Measurements from ENCODE around the gene RAD51B. TPM values are rescaled to one million over a fixed set of nuclear protein-coding genes. Genes with fewer than 3 reads are reported as not detected.

RAD51B gene
- total RNA-seq, 4 donors from 2014 or later = 14.0 to 16.4 (median 14.8) TPM

- no peak for DNase-seq
- Histone ChIP-seq H3K9me3 (no peaks in the 10 kb centered on the region), H3K4me1 (peaks cover 60 to 90% of the 10 kb centered on the region in 2 donors), H3K27me3 (no peaks in the 10 kb centered on the region), H3K36me3 (no peaks in the 10 kb centered on the region), H3K27ac (peak overlapping the region; percentile 33 to 84 (median 73)), H3K4me3 (replicated peaks in 1 of 3) (no peak overlapping the region)
- intact Hi-C loops (cut with DNase I) = no loop called here
- TF ChIP-seq CTCF (IDR thresholded peaks at IDR 0.05) (no peak), POLR2A (IDR thresholded peaks at IDR 0.05) (no peak)
- WGBS, 2 donors = 85 to 93% methylated on average over 7 of the region's 7 CpGs
Observed at GRCh38 chr14:68551045-68551683, 731.6 kb downstream of the RAD51B start.

- intact Hi-C loops (cut with DNase I) = no loop called here
- no peaks in the 10 kb centered on the region for H3K36me3 ChIP-seq
- H3K9me3 ChIP-seq = no peaks in the 10 kb centered on the region
- DNase-seq = no peak
- H3K27ac ChIP-seq = peak overlapping the region in 2 of 3 donors; percentile 73 to 84
- H3K4me3 ChIP-seq (replicated peaks in 1 of 3) = no peak overlapping the region
- H3K4me1 ChIP-seq = peaks cover 58 to 83% of the 10 kb centered on the region in 2 donors
- TF ChIP-seq CTCF (IDR thresholded peaks at IDR 0.05) = no peak
- no peak for TF ChIP-seq POLR2A (IDR thresholded peaks at IDR 0.05)
- WGBS, 2 donors = 96 to 100% methylated on average over 7 of the region's 7 CpGs
- no peaks in the 10 kb centered on the region for H3K27me3 ChIP-seq
Observed at GRCh38 chr14:68552075-68552474, 732.5 kb downstream of the RAD51B start.

- WGBS, 2 donors = 20 to 25% methylated on average over 2 of the region's 2 CpGs
- Histone ChIP-seq H3K4me1 (peaks cover 53 to 78% of the 10 kb centered on the region in 2 donors), H3K36me3 (no peaks in the 10 kb centered on the region), H3K9me3 (no peaks in the 10 kb centered on the region), H3K27ac (peak overlapping the region; percentile 68 to 84 (median 73)), H3K4me3 (replicated peaks in 1 of 3) (no peak overlapping the region), H3K27me3 (no peaks in the 10 kb centered on the region)
- TF ChIP-seq CTCF (IDR thresholded peaks at IDR 0.05) (no peak), POLR2A (IDR thresholded peaks at IDR 0.05) (no peak)
- DNase-seq = peak in 1 of 2 donors; percentile 54
- intact Hi-C loops (cut with DNase I) = no loop called here
Observed at GRCh38 chr14:68552602-68553001, 733.0 kb downstream of the RAD51B start.

- 47 to 48% methylated on average over 3 of the region's 3 CpGs for WGBS, 2 donors
- TF ChIP-seq CTCF (IDR thresholded peaks at IDR 0.05) = no peak
- TF ChIP-seq POLR2A (IDR thresholded peaks at IDR 0.05) = no peak
Observed at GRCh38 chr14:68553311-68553710, 733.7 kb downstream of the RAD51B start.

GRCh38 chr14:68554231-68554630, 734.7 kb downstream of the RAD51B start:
- intact Hi-C loops (cut with DNase I) = no loop called here
- no peaks in the 10 kb centered on the region for H3K36me3 ChIP-seq
- WGBS, 2 donors = 75 to 76% methylated on average over 4 of the region's 4 CpGs
- H3K4me3 ChIP-seq (replicated peaks in 1 of 3) = no peak overlapping the region
- no peaks in the 10 kb centered on the region for H3K9me3 ChIP-seq
- TF ChIP-seq CTCF (IDR thresholded peaks at IDR 0.05) (no peak), POLR2A (IDR thresholded peaks at IDR 0.05) (no peak)
- H3K27me3 ChIP-seq = no peaks in the 10 kb centered on the region
- H3K27ac ChIP-seq = peak overlapping the region in 2 of 3 donors; percentile 9 to 84
- peak in 1 of 2 donors; percentile 41 for DNase-seq
- peaks cover 46 to 61% of the 10 kb centered on the region in 2 donors for H3K4me1 ChIP-seq

More at GRCh38 chr14:68553311-68553710, 733.7 kb downstream of the RAD51B start:
- Histone ChIP-seq H3K4me3 (replicated peaks in 1 of 3) (no peak overlapping the region), H3K27me3 (no peaks in the 10 kb centered on the region), H3K27ac (peak overlapping the region; percentile 68 to 84 (median 73)), H3K36me3 (no peaks in the 10 kb centered on the region), H3K9me3 (no peaks in the 10 kb centered on the region), H3K4me1 (peaks cover 49 to 70% of the 10 kb centered on the region in 2 donors)
- no peak for DNase-seq
- intact Hi-C loops (cut with DNase I) = no loop called here

All from thyroid gland (tissue), 4 donors.